Measurements from ENCODE around the gene C1orf185. TPM values are rescaled to one million over a fixed set of nuclear protein-coding genes. Genes with fewer than 3 reads are reported as not detected.

The C1orf185 gene
- total and polyA plus RNA-seq, 9 of the 15 experiments (the other 6 are each of a cell fraction or from before 2014, with no cell fraction given), result not detected

DNA sequence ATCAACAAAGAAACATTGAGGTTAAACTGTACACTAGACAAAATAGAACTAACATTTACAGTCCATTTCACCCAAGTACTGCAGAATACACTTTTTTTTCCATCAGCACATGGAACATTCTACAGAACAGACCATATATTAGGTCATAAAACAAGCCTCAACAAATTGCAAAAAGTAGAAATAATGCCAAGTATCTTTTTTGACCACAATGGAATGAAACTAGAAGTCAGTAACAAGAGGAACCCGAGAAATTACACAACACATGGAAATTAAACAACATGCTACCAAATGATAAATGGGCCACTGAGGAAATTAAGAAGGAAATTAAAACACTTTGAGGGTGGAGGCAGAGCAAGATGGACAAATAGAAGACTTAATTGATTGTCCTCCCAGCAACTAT is 8.4 kb upstream of the C1orf185 start (continued):
- TF ChIP-seq, protein P1, sequence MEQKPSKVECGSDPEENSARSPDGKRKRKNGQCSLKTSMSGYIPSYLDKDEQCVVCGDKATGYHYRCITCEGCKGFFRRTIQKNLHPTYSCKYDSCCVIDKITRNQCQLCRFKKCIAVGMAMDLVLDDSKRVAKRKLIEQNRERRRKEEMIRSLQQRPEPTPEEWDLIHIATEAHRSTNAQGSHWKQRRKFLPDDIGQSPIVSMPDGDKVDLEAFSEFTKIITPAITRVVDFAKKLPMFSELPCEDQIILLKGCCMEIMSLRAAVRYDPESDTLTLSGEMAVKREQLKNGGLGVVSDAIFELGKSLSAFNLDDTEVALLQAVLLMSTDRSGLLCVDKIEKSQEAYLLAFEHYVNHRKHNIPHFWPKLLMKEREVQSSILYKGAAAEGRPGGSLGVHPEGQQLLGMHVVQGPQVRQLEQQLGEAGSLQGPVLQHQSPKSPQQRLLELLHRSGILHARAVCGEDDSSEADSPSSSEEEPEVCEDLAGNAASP (IDR thresholded peaks at IDR 0.05), result no peak
- TF ChIP-seq, protein P2, sequence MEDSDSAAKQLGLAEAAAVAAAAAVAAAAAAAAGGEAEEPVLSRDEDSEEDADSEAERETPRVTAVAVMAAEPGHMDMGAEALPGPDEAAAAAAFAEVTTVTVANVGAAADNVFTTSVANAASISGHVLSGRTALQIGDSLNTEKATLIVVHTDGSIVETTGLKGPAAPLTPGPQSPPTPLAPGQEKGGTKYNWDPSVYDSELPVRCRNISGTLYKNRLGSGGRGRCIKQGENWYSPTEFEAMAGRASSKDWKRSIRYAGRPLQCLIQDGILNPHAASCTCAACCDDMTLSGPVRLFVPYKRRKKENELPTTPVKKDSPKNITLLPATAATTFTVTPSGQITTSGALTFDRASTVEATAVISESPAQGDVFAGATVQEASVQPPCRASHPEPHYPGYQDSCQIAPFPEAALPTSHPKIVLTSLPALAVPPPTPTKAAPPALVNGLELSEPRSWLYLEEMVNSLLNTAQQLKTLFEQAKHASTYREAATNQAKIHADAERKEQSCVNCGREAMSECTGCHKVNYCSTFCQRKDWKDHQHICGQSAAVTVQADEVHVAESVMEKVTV (CRISPR knock-in tag; IDR thresholded peaks at IDR 0.05), result no peak
- TF ChIP-seq ELF2 (CRISPR knock-in tag; IDR thresholded peaks at IDR 0.05) (no peak), PHTF2 (CRISPR knock-in tag; IDR thresholded peaks at IDR 0.05) (no peak)

DNA sequence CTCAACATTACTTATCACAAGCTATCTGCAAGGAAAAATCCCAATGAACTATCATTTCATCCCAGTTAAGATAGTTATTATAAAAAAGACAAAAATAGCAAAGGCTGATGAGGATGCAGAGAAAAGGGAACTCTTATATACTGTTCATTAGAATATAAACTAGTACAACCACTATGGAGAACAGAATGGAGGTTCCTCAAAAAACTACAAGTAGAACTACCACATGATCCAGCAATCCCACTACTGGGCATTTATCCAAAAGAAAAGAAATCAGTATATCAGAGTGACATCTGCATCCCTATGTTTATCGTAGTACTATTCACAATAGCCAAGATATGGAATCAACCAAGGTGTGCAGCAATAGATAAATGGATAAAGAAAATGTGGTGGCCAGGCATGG is 4.9 kb upstream of the C1orf185 start:
- H3K4me3 ChIP-seq, result no peak overlapping the region
- no TSS peak for BruUV-seq (replicated peaks)
- H3K9me3 ChIP-seq (replicated peaks; ENCODE audit: control insufficient read depth, insufficient read depth, low read depth, low read length), result no peaks in the 10 kb centered on the region
- in situ Hi-C loops (cut with MboI) (no loop called here), intact Hi-C loops (cut with micrococcal nuclease) (no loop called here)
- no peak overlapping the region for H3K4me2 ChIP-seq (ENCODE audit: insufficient read depth, low read length)
- ChIA-PET POLR2A (no interaction called here), CTCF (ENCODE audit: low intra/inter-chr PET ratio) (no interaction called here)
- peaks cover 0 to 5% of the 10 kb centered on the region in 2 experiments; a peak in 1 of 5 replicates for H3K27me3 ChIP-seq (ENCODE audit: control insufficient read depth in 2 of 2, insufficient read depth in 2 of 2, low read length in 2 of 2)
- H2AFZ ChIP-seq (ENCODE audit: low read depth, low read length), result no peak overlapping the region
- H3K9me1 ChIP-seq (ENCODE audit: control insufficient read depth, insufficient read depth, low read length), result no peaks in the 10 kb centered on the region
- no peak overlapping the region for H3K27ac ChIP-seq (ENCODE audit: extremely low read depth, low read depth, low read length)
- FAIRE-seq, result no peak
- no peaks in the 10 kb centered on the region for H3K79me2 ChIP-seq (ENCODE audit: control insufficient read depth, insufficient read depth, low read length)
- H3K4me1 ChIP-seq (replicated peaks in 1 of 2; ENCODE audit: control insufficient read depth in 2 of 2, insufficient read depth in 2 of 2, low read length in 2 of 2), result no peaks in the 10 kb centered on the region
- H4K20me1 ChIP-seq (replicated peaks; ENCODE audit: control insufficient read depth, insufficient read depth, low read length), result no peaks in the 10 kb centered on the region
- TF ChIP-seq ZNF121 (CRISPR knock-in tag; conservative IDR thresholded peaks at IDR 0.05), result no peak
- TF ChIP-seq TARDBP (IDR thresholded peaks at IDR 0.05), result no peak
- H3K9ac ChIP-seq (ENCODE audit: insufficient read depth in 1 of 2, low read depth in 2 of 2, low read length in 2 of 2), result no peak overlapping the region
- H3K36me3 ChIP-seq (ENCODE audit: control insufficient read depth, insufficient read depth, low read length), result no peaks in the 10 kb centered on the region
- no peak for DNase-seq (ENCODE audit: extremely low read depth in 1 of 4, low spot score in 3 of 4)
- 4% methylated on average over 1 of the region's 1 CpG for WGBS (ENCODE audit: insufficient coverage, low coverage, missing lambda C conversion rate)
- ATAC-seq, result no peak

Data from K562 (cell line).